ENCODE data around the gene CLCN7. TPM values are rescaled to one million over a fixed set of nuclear protein-coding genes. Genes with fewer than 3 reads are reported as not detected.

Gene CLCN7
- total and polyA plus RNA-seq, 9 of the 15 experiments (the other 6 are each of a cell fraction or from before 2014, with no cell fraction given), result 0.06 to 126 (median 18.7) TPM

GRCh38 chr16:1432388-1433262, 42.2 kb downstream of the CLCN7 start:
- ATAC-seq, result no peak
- Histone ChIP-seq H3K4me2 (ENCODE audit: insufficient read depth, low read length) (no peak overlapping the region), H3K27ac (ENCODE audit: extremely low read depth, low read depth, low read length) (no peak overlapping the region), H3K4me1 (replicated peaks in 1 of 2; ENCODE audit: control insufficient read depth in 2 of 2, insufficient read depth in 2 of 2, low read length in 2 of 2) (peaks cover 0 to 94% of the 10 kb centered on the region in 2 experiments; a peak in 3 of 5 replicates), H3K79me2 (ENCODE audit: control insufficient read depth, insufficient read depth, low read length) (no peaks in the 10 kb centered on the region), H2AFZ (ENCODE audit: low read depth, low read length) (no peak overlapping the region), H3K9ac (ENCODE audit: insufficient read depth in 1 of 2, low read depth in 2 of 2, low read length in 2 of 2) (peak overlapping the region in 1 of 2 experiments; percentile 58; a peak in 2 of 4 replicates), H3K4me3 (no peak overlapping the region), H3K27me3 (ENCODE audit: control insufficient read depth in 2 of 2, insufficient read depth in 2 of 2, low read length in 2 of 2) (peaks cover 0 to 15% of the 10 kb centered on the region in 2 experiments; a peak in 2 of 5 replicates), H4K20me1 (replicated peaks; ENCODE audit: control insufficient read depth, insufficient read depth, low read length) (no peaks in the 10 kb centered on the region), H3K36me3 (ENCODE audit: control insufficient read depth, insufficient read depth, low read length) (no peaks in the 10 kb centered on the region), H3K9me1 (ENCODE audit: control insufficient read depth, insufficient read depth, low read length) (no peaks in the 10 kb centered on the region), H3K9me3 (replicated peaks; ENCODE audit: control insufficient read depth, insufficient read depth, low read depth, low read length) (no peaks in the 10 kb centered on the region)
- BruUV-seq (replicated peaks), result no TSS peak
- no peak for FAIRE-seq
- ChIA-PET CTCF (ENCODE audit: low intra/inter-chr PET ratio) (no interaction called here), POLR2A (interaction anchor here (0.6 to 1.2 kb wide), 7 partner anchors 9 to 137 kb away, joined by 3 to 9 read pairs (median 3); partner anchors contain the start of genes CCDC154 and UQCC4)
- 36% methylated on average over 34 of the region's 63 CpGs for WGBS (ENCODE audit: insufficient coverage, low coverage, missing lambda C conversion rate)
- no peak for DNase-seq (ENCODE audit: extremely low read depth in 1 of 4, low spot score in 3 of 4)
- intact Hi-C loops (cut with micrococcal nuclease) (no loop called here), in situ Hi-C loops (cut with MboI) (no loop called here)
- TF ChIP-seq PCBP1 (IDR thresholded peaks at IDR 0.05; ENCODE audit: low read depth, low read length, poor library complexity, severe bottlenecking) (peak; percentile 15), YY1 (IDR thresholded peaks at IDR 0.05; ENCODE audit: borderline replicate concordance in 1 of 3, control insufficient read depth in 1 of 3, extremely low read depth in 1 of 3, insufficient read depth in 3 of 3, insufficient read length in 1 of 3, insufficient replicate concordance in 2 of 3, low read depth in 1 of 3, low read length in 2 of 3) (peak in 1 of 3 experiments; percentile 7), ZNF699 (CRISPR knock-in tag; IDR thresholded peaks at IDR 0.05; ENCODE audit: insufficient replicate concordance) (no peak), ZBTB7A (IDR thresholded peaks at IDR 0.05; ENCODE audit: borderline replicate concordance, control insufficient read depth, low read depth, low read length) (peak; percentile 8; the same call in 1 of the 2 replicates), ZFX (CRISPR knock-in tag; IDR thresholded peaks at IDR 0.05) (peak; percentile 16; the same call in 1 of the 2 replicates)

All from K562 (cell line).